ENCODE data around the gene SOHLH1.
A peak's percentile ranks its signal among the peaks of the same experiment; 100 is the strongest.

- peak; percentile 39 to 50 (median 48); a peak in 5 of 6 replicates for TF ChIP-seq CTCF (IDR thresholded peaks at IDR 0.05 in 2 of 3, conservative IDR thresholded peaks at IDR 0.05 in 1 of 3; ENCODE audit: borderline replicate concordance in 1 of 3, insufficient read depth in 1 of 3, low read depth in 2 of 3, low read length in 2 of 3)
- TF ChIP-seq EZH2 (IDR thresholded peaks at IDR 0.05) = no peak
- TF ChIP-seq POLR2A (IDR thresholded peaks at IDR 0.05; ENCODE audit: borderline replicate concordance, extremely low read depth, insufficient read depth, insufficient read length) = no peak
- TF ChIP-seq JUND (IDR thresholded peaks at IDR 0.05) = no peak
- TF ChIP-seq POLR2AphosphoS5 (IDR thresholded peaks at IDR 0.05; ENCODE audit: low read depth, low read length) = no peak
- TF ChIP-seq CEBPB (IDR thresholded peaks at IDR 0.05; ENCODE audit: low read depth) = no peak
- TF ChIP-seq SIN3A (IDR thresholded peaks at IDR 0.05; ENCODE audit: low read depth) = no peak
These were observed 27.0 kb upstream of the SOHLH1 start for GRCh38 chr9:135726138-135726853.

Data from HCT116 (cell line).